ENCODE measurements around the gene PPARD. TPM values are rescaled to one million over a fixed set of nuclear protein-coding genes. Genes with fewer than 3 reads are reported as not detected.
"Not testable (repeated sequence)": the region's sequence is repeated elsewhere in the genome, so short reads cannot be mapped to it uniquely, and the experiment has no call there.

The PPARD gene
- total and polyA plus RNA-seq, 10 donors, result 9.4 to 37.4 (median 30.2) TPM

DNA sequence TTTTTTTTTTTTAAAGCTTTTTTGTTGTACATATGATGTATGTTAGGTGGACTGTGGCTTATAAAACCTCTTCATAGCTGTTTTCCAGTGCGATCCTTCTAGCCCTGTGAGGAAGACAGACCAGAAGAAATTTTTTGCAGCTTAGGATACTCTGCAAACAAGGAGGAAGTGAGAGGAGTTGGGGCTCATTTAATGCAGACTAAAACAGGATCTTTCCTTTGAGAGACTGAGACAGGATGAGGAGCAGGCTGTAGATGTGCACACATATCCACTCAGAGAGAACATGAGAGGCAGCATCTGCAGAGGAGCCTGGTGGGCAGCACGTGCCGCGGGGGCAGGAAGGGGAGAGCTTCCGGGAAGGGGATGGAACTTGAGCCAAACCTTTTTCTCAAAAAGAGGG, 45.7 kb downstream of the PPARD start:
- WGBS, 5 donors, result 72 to 87% (median 77%) methylated on average over 5 of the region's 5 CpGs
- H3K9me3 ChIP-seq, result peaks cover 0 to 1% (median 0%) of the 10 kb centered on the region in 8 donors
- H3K27ac ChIP-seq, result no peak overlapping the region
- TF ChIP-seq, protein P1, sequence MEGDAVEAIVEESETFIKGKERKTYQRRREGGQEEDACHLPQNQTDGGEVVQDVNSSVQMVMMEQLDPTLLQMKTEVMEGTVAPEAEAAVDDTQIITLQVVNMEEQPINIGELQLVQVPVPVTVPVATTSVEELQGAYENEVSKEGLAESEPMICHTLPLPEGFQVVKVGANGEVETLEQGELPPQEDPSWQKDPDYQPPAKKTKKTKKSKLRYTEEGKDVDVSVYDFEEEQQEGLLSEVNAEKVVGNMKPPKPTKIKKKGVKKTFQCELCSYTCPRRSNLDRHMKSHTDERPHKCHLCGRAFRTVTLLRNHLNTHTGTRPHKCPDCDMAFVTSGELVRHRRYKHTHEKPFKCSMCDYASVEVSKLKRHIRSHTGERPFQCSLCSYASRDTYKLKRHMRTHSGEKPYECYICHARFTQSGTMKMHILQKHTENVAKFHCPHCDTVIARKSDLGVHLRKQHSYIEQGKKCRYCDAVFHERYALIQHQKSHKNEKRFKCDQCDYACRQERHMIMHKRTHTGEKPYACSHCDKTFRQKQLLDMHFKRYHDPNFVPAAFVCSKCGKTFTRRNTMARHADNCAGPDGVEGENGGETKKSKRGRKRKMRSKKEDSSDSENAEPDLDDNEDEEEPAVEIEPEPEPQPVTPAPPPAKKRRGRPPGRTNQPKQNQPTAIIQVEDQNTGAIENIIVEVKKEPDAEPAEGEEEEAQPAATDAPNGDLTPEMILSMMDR (IDR thresholded peaks at IDR 0.05 in 8 of 11, conservative IDR thresholded peaks at IDR 0.05 in 3 of 11), result no peak
- TF ChIP-seq POLR2A (IDR thresholded peaks at IDR 0.05) (no peak), POLR2AphosphoS5 (IDR thresholded peaks at IDR 0.05) (no peak)
- no peak overlapping the region for H3K4me3 ChIP-seq
- no peaks in the 10 kb centered on the region for H3K27me3 ChIP-seq (replicated peaks in 1 of 7)
- H3K36me3 ChIP-seq, result peaks cover 0 to 10% (median under 1%) of the 10 kb centered on the region in 6 donors
- peaks cover 2 to 65% (median 19%) of the 10 kb centered on the region in 6 donors for H3K4me1 ChIP-seq
- no peak for DNase-seq
- intact Hi-C loops (cut with DNase I; ENCODE audit: low total_unique reads), result no loop called here

DNA sequence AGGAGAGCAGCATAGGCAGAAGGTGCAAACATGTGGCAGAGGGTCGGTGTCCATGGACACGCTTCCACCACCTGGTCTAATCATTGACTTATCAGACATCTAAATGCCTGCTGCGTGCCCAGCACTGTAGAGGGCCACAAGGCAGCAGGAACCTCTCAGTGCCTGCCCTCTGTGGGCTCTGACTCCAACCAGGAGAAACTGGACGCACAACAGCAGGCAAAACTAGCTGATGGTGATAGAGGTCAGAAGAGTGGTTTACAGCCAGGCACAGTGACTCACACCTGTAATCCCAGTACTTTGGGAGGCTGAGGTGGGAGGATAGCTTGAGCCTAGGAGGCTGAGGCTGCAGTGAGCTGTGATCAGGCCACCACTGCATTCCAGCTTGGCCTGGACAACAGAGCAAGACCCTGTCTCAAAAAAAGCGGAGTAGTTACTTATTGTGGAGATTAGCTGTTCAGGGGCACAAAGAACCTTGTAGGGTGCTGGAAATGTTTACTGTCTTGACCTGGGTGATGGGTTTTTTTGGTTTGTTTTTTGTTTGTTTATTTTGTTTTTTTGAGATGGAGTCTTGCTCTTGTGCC, 46.5 kb downstream of the PPARD start:
- Histone ChIP-seq H3K27ac (no peak overlapping the region), H3K36me3 (peaks cover 0 to 8% (median 0%) of the 10 kb centered on the region in 6 donors), H3K4me3 (no peak overlapping the region), H3K9me3 (no peaks in the 10 kb centered on the region), H3K27me3 (replicated peaks in 1 of 7) (no peaks in the 10 kb centered on the region), H3K4me1 (peaks cover 7 to 74% (median 28%) of the 10 kb centered on the region in 6 donors)
- TF ChIP-seq, protein P1 (IDR thresholded peaks at IDR 0.05 in 8 of 11, conservative IDR thresholded peaks at IDR 0.05 in 3 of 11), result no peak
- TF ChIP-seq POLR2A (IDR thresholded peaks at IDR 0.05) (no peak), POLR2AphosphoS5 (IDR thresholded peaks at IDR 0.05) (no peak)
- intact Hi-C loops (cut with DNase I; ENCODE audit: low total_unique reads), result no loop called here
- no peak for DNase-seq
- WGBS, 5 donors, result 97 to 100% (median 97%) methylated on average over 4 to 5 of the region's 5 CpGs

DNA sequence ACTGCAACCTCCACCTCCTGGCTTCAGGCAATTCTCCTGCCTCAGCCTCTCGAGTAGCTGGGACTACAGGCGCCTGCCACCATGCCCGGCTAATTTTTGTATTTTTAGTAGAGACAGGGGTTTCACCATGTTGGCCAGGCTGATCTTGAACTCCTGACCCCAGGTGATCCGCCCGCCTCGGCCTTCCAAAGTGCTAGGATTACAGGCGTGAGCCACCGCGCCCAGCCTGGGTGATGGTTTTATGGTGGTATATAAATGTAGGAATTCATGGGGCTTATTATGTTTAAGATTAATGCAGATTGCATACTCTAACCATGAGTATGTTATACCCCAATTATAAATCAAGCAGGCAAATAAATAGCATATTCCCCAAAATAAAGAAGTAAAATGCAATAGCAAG, 47.0 kb downstream of the PPARD start:
- DNase-seq; H3K27ac ChIP-seq; H3K36me3 ChIP-seq; H3K9me3 ChIP-seq; H3K4me3 ChIP-seq; H3K27me3 ChIP-seq (replicated peaks in 1 of 7); intact Hi-C loops (cut with DNase I; ENCODE audit: low total_unique reads): not testable (repeated sequence)
- peaks cover 10 to 77% (median 31%) of the 10 kb centered on the region in 6 donors for H3K4me1 ChIP-seq
- 91 to 99% (median 98%) methylated on average over 9 of the region's 9 CpGs for WGBS, 5 donors

DNA sequence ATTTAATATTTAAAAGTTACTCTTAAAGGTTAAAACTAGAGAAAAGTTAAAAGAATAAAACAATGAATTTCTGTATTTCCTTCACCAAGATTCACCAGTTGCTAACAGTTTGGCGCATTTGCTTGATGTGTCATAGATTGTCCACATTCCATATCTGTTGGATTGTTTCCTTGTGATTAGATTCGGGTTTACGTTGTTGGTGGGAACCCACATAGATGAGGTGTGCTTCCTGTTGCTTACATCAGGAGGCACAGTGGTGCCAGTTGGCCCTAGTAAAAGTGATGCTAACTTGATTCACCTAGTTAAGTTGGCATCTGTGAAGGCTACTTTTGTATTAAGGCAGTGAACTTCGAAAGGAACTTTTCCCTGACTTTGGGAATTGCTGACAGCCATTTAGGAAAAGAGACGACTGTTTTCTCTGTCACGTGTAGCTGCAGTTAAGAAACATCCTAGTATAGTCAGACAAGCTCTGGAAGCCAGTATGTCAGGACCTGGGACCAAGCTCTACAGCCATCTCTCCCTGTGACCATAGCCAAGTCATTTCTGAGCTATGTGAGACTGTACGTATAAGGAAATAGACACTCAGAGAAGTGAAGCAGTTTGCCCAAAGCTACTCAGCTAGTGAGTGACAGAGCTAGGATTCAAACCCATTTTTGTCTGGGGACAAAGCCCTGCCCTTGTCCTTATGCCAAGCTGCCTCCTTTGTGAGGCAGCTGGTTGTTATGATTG, 49.0 kb downstream of the PPARD start:
- no peak for DNase-seq
- intact Hi-C loops (cut with DNase I; ENCODE audit: low total_unique reads), result no loop called here
- H3K4me1 ChIP-seq, result peaks cover 10 to 68% (median 26%) of the 10 kb centered on the region in 6 donors
- no peaks in the 10 kb centered on the region for H3K27me3 ChIP-seq (replicated peaks in 1 of 7)
- 71 to 78% (median 73%) methylated on average over 7 of the region's 7 CpGs for WGBS, 5 donors
- TF ChIP-seq POLR2A (IDR thresholded peaks at IDR 0.05), result no peak
- TF ChIP-seq POLR2AphosphoS5 (IDR thresholded peaks at IDR 0.05), result no peak
- TF ChIP-seq, protein P1 (IDR thresholded peaks at IDR 0.05 in 8 of 11, conservative IDR thresholded peaks at IDR 0.05 in 3 of 11), result no peak
- peaks cover 0 to 8% (median 0%) of the 10 kb centered on the region in 6 donors for H3K36me3 ChIP-seq
- no peak overlapping the region for H3K27ac ChIP-seq
- H3K9me3 ChIP-seq, result no peaks in the 10 kb centered on the region
- H3K4me3 ChIP-seq, result no peak overlapping the region

Measured in spleen (tissue), 11 donors.